ENCODE measurements around the gene PRKCD. TPM values are rescaled to one million over a fixed set of nuclear protein-coding genes. Genes with fewer than 3 reads are reported as not detected.

PRKCD gene
- total RNA-seq, 4 donors from 2014 or later = 27.9 to 31.3 (median 29.3) TPM

DNA sequence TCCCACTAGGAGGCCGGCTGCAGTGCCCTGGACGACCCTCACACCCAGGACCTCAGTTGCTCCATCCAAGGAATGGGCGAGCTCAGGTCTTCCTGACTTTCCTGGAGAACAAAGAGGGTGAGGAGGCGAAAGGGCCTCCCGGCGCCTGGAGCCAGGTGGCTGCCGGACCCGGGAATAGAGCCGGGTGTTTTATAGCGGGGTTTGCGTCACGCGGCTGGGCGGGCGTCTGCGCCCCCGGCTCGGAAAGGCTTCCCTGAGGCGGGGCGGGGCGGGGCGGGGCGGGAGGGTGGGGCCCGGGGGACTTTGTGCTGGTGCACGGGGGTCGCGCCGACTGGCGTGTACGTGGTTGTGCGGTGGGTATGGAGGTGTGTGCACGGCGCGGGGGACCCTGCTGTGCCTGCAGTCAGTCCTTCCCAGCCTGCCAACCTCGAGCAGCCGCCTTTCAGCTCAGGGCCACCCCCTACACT is 4.6 kb upstream of the PRKCD start:
- TF ChIP-seq POLR2AphosphoS5 (IDR thresholded peaks at IDR 0.05) (no peak), POLR2A (IDR thresholded peaks at IDR 0.05) (no peak), EP300 (IDR thresholded peaks at IDR 0.05) (no peak)
- TF ChIP-seq, protein P1, sequence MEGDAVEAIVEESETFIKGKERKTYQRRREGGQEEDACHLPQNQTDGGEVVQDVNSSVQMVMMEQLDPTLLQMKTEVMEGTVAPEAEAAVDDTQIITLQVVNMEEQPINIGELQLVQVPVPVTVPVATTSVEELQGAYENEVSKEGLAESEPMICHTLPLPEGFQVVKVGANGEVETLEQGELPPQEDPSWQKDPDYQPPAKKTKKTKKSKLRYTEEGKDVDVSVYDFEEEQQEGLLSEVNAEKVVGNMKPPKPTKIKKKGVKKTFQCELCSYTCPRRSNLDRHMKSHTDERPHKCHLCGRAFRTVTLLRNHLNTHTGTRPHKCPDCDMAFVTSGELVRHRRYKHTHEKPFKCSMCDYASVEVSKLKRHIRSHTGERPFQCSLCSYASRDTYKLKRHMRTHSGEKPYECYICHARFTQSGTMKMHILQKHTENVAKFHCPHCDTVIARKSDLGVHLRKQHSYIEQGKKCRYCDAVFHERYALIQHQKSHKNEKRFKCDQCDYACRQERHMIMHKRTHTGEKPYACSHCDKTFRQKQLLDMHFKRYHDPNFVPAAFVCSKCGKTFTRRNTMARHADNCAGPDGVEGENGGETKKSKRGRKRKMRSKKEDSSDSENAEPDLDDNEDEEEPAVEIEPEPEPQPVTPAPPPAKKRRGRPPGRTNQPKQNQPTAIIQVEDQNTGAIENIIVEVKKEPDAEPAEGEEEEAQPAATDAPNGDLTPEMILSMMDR (IDR thresholded peaks at IDR 0.05) = no peak
- WGBS = 16% methylated on average over 8 of the region's 36 CpGs
- no peak overlapping the region for H3K27ac ChIP-seq
- no peaks in the 10 kb centered on the region for H3K36me3 ChIP-seq
- H3K4me1 ChIP-seq = peaks cover 49% of the 10 kb centered on the region
- no peaks in the 10 kb centered on the region for H3K9me3 ChIP-seq
- no peak overlapping the region for H3K4me3 ChIP-seq
- DNase-seq (ENCODE audit: low spot score in 2 of 2) = no peak
- H3K27me3 ChIP-seq = peaks cover 6% of the 10 kb centered on the region

DNA sequence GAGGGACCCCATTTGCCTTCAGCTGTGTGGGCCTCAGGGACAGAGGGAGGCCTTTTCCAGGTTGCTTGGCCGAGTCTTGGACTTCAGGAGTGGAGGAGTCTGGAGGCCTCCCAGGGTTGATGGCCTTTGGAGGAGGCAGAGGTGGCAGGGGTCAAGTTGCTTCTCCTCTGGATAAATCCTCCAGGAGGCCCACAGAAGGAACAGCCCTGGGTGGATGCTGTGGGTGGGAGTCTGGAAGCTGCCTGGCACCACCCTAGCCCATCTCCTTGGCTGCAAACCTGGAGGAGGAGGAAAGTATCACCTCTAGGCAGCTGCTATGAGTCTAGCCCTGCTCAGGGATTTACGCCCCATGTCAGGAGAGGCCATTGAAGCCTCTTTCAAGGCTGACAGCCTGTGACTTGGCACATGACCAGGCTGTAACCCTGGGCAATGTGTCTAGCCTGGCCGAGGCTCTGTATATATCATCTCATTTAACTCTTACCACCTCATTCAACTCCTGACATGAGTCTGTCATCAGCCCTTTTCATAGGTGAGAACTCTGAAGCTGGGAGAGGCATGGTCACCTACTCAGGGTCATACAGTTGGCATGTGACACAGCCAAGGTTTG is 2.9 kb upstream of the PRKCD start:
- no peak for TF ChIP-seq POLR2A (IDR thresholded peaks at IDR 0.05)
- TF ChIP-seq, protein P1 (IDR thresholded peaks at IDR 0.05) = no peak
- TF ChIP-seq EP300 (IDR thresholded peaks at IDR 0.05) = no peak
- no peak for TF ChIP-seq POLR2AphosphoS5 (IDR thresholded peaks at IDR 0.05)
- WGBS = 57% methylated on average over 3 of the region's 3 CpGs
- Histone ChIP-seq H3K9me3 (no peaks in the 10 kb centered on the region), H3K27ac (no peak overlapping the region), H3K36me3 (no peaks in the 10 kb centered on the region), H3K4me1 (peaks cover 63% of the 10 kb centered on the region), H3K4me3 (no peak overlapping the region), H3K27me3 (peaks cover 6% of the 10 kb centered on the region)
- no peak for DNase-seq (ENCODE audit: low spot score in 2 of 2)

DNA sequence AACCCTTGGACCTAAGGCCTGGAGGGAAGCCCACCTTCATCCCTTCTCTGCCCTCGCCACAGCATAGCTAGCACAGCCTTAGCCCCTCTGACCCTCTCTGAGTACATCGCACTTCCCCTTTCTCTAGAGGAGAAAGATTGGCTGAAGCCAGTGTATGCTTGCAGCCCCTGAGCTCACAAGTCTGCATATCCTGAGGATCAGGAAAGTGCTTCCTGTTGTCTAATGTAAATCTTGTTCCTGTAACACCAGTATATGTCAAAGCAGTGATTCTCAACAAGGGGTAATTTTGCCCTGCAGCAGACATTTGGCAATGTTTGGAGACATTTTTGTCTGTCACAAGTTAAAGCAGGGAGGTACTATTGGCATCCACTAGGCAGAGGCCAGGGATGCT is 2.2 kb upstream of the PRKCD start:
- no peak for DNase-seq (ENCODE audit: low spot score in 2 of 2)
- Histone ChIP-seq H3K36me3 (no peaks in the 10 kb centered on the region), H3K27me3 (peaks cover 6% of the 10 kb centered on the region), H3K27ac (no peak overlapping the region), H3K9me3 (no peaks in the 10 kb centered on the region), H3K4me1 (peaks cover 68% of the 10 kb centered on the region), H3K4me3 (no peak overlapping the region)
- TF ChIP-seq POLR2AphosphoS5 (IDR thresholded peaks at IDR 0.05) (no peak), EP300 (IDR thresholded peaks at IDR 0.05) (no peak), POLR2A (IDR thresholded peaks at IDR 0.05) (no peak)
- TF ChIP-seq, protein P1 (IDR thresholded peaks at IDR 0.05) = no peak
- WGBS = 82% methylated on average over 2 of the region's 2 CpGs

DNA sequence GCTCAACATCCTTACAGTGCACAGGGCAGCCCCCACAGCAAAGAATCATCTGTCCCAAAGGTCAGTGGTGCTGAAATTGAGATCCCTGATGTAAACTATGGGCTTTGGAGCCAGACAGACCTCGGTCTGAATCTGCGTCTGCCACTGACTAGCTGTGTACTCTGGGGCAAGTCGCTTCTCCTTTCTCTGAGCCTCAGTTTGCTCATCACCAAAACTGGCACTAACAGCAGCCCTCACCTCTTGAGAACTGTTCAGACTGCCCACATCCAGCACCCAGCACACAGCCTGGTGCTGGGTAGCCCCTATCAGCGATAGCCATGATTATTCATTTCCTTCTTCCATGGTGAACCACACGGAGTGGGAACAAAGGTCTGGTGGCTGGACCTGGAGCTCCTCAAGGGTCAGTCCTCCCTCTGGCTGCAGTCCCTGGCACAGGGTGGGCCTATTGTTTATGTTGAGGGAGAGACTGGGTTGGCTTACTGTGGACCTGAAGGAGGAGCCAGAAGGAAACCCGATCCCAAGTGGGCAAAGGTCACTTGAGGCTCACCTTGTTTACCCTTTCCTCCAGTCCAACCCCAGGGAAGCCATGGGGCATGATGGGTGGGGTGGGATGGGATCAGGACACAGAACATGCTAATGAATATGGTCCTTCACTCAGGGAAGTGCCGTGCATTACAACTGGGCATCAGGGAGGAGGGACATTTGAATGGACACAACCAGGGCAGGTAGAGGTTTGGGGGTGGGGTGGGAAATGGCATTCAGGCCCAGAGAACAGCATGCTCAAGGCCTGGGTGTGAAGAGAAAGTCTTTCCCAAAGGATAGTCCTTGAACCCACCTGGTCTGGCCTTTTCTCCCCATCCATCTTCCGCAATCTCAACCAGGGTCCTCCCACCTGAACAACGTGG is 1.6 kb upstream of the PRKCD start:
- H3K36me3 ChIP-seq = no peaks in the 10 kb centered on the region
- H3K9me3 ChIP-seq = no peaks in the 10 kb centered on the region
- WGBS = 75% methylated on average over 9 of the region's 9 CpGs
- TF ChIP-seq, protein P1 (IDR thresholded peaks at IDR 0.05) = no peak
- H3K27ac ChIP-seq = no peak overlapping the region
- H3K4me3 ChIP-seq = no peak overlapping the region
- peaks cover 6% of the 10 kb centered on the region for H3K27me3 ChIP-seq
- DNase-seq (ENCODE audit: low spot score in 2 of 2) = no peak
- peaks cover 68% of the 10 kb centered on the region for H3K4me1 ChIP-seq

DNA sequence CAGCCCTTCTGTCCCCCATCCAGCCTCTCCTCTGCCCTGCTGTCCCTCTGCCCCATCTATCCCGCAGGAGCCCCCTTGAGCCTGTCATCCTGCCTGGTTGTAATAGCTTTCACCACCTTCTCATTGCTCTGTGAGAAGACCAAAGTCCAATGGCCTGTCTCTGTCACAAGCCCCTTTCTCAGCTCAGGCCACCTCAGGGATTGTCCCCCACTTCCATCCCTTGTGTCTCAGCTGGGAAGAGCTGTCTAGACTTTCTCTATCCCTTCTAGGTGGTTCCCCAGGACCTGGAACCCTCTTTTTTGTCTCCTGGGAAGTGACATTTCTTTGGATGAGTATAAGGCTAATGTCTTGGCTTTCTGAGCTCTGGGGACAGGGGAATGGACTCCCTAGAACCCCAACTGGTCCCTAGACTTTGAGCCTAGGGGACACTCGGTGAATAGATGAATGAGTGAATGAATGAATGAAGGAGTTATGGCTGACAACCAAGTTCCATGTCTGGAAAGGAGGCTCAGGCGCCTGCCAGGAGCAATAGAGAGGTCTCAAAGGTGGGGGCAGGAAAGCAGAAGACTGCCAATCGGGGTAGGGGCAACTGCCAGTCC is 849 bp upstream of the PRKCD start:
- Histone ChIP-seq H3K9me3 (no peaks in the 10 kb centered on the region), H3K27me3 (peaks cover under 1% of the 10 kb centered on the region), H3K4me1 (peaks cover 67% of the 10 kb centered on the region), H3K27ac (peak overlapping the region; percentile 85), H3K36me3 (no peaks in the 10 kb centered on the region), H3K4me3 (peak overlapping the region; percentile 92)
- no peak for DNase-seq (ENCODE audit: low spot score in 2 of 2)
- 28% methylated on average over 4 of the region's 4 CpGs for WGBS
- TF ChIP-seq EP300 (IDR thresholded peaks at IDR 0.05) = no peak
- TF ChIP-seq, protein P1 (IDR thresholded peaks at IDR 0.05) = peak in 1 of 2 donors; percentile 55
